Posterior cingulate gyrus (tissue), 11 donors: ENCODE data around the gene ZNF529.

Experiments
- DNase-seq, 10 donors: peaks; one replicate each; pipeline versions ENCODE4 v3.0.0 to v3.0.0-alpha.2; 2020 to 2021; ENCODE audit warnings: mixed read lengths in 3 of 10
- intact Hi-C: fragments of 100-400 bp; cut with DNase I; formaldehyde crosslinking; loops from one replicate; pipeline ENCODE4 v1.15.1; 2023

Gene ZNF529

GRCh38 chr19:36524617-36525016 lies 48.5 kb downstream of the ZNF529 start:
- intact Hi-C loops, result loop anchor here (5.0 kb wide), 1 partner anchor 48 kb away; the partner anchor contains the start of gene ZNF529

GRCh38 chr19:36514012-36514612 lies 59.0 kb downstream of the ZNF529 start:
- intact Hi-C loops, result no loop called here
- no peak for DNase-seq

More at GRCh38 chr19:36524617-36525016, 48.5 kb downstream of the ZNF529 start:
- DNase-seq, result no peak

- DNase-seq, result no peak
- intact Hi-C loops, result no loop called here
Observed at GRCh38 chr19:36508325-36508724, 64.8 kb downstream of the ZNF529 start.

GRCh38 chr19:36501973-36502372 lies 71.1 kb downstream of the ZNF529 start:
- intact Hi-C loops, result no loop called here
- DNase-seq, result no peak

GRCh38 chr19:36497001-36497400 lies 76.1 kb downstream of the ZNF529 start:
- intact Hi-C loops, result no loop called here
- DNase-seq, result no peak
